Liver (tissue), 9 donors: ENCODE measurements around the gene DIP2A. TPM values are rescaled to one million over a fixed set of nuclear protein-coding genes. Genes with fewer than 3 reads are reported as not detected.

Source experiments
- DNase-seq: peaks from one replicate; pipeline ENCODE4 v3.0.0-alpha.2; 2017; ENCODE audit warnings: low spot score
- H3K27ac ChIP-seq, 2 donors: one replicate each; pipeline ENCODE4 v1.7.0; 2013; ENCODE audit warnings: inconsistent platforms in 2 of 2, low read length in 2 of 2, control low read depth in 1 of 2, low read depth in 1 of 2, mild to moderate bottlenecking in 1 of 2
- H3K27me3 ChIP-seq, 4 donors: one replicate each; pipeline versions ENCODE4 v1.6.1 to v1.7.0; 2013; ENCODE audit warnings: low read length in 3 of 4, inconsistent platforms in 1 of 4, mild to moderate bottlenecking in 1 of 4, moderate library complexity in 1 of 4; ENCODE audit not compliant: control insufficient read depth in 4 of 4, insufficient read depth in 4 of 4
- H3K36me3 ChIP-seq, 4 donors: one replicate each; pipeline versions ENCODE4 v1.6.1 to v1.7.0; 2013; ENCODE audit warnings: low read length in 3 of 4, mild to moderate bottlenecking in 3 of 4, low read depth in 1 of 4, moderate library complexity in 1 of 4; ENCODE audit not compliant: control insufficient read depth in 4 of 4, insufficient read depth in 3 of 4
- H3K4me1 ChIP-seq, 4 donors: one replicate each; pipeline versions ENCODE4 v1.6.1 to v1.7.0; 2013; ENCODE audit warnings: low read length in 3 of 4, mild to moderate bottlenecking in 3 of 4, moderate library complexity in 1 of 4; ENCODE audit not compliant: control insufficient read depth in 4 of 4, insufficient read depth in 4 of 4
- H3K4me3 ChIP-seq, 3 donors: one replicate each; pipeline versions ENCODE4 v1.6.1 to v1.7.0; 2013; ENCODE audit warnings: low read length in 3 of 3, control low read depth in 1 of 3, low read depth in 1 of 3, mild to moderate bottlenecking in 1 of 3
- H3K9ac ChIP-seq, 2 donors: one replicate each; pipeline ENCODE4 v1.7.0; 2013; ENCODE audit warnings: low read length in 2 of 2, mild to moderate bottlenecking in 2 of 2, moderate library complexity in 2 of 2, control low read depth in 1 of 2, low read depth in 1 of 2
- H3K9me3 ChIP-seq, 4 donors: one replicate each; pipeline versions ENCODE4 v1.6.1 to v1.7.0; 2013; ENCODE audit warnings: low read length in 3 of 4; ENCODE audit not compliant: control insufficient read depth in 4 of 4
- ATF3 ChIP-seq: IDR thresholded peaks from 2 replicates; pipeline ENCODE4 v1.6.1; 2016; ENCODE audit warnings: antibody characterized with exemption
- FOXA2 ChIP-seq: IDR thresholded peaks from 2 replicates; pipeline ENCODE4 v1.6.1; 2016; ENCODE audit warnings: antibody characterized with exemption
- GABPA ChIP-seq, 2 donors: IDR thresholded peaks in 1 of 2; conservative IDR thresholded peaks in 1 of 2; 2 replicates each; pipeline ENCODE4 v1.6.1; 2016; ENCODE audit warnings: antibody characterized with exemption in 2 of 2, mild to moderate bottlenecking in 1 of 2, moderate library complexity in 1 of 2
- HNF4A ChIP-seq, 2 donors: conservative IDR thresholded peaks; 2 replicates each; pipeline ENCODE4 v1.6.1; 2016; ENCODE audit warnings: antibody characterized with exemption in 2 of 2, mild to moderate bottlenecking in 2 of 2
- HNF4G ChIP-seq: IDR thresholded peaks from 2 replicates; pipeline ENCODE4 v1.6.1; 2016; ENCODE audit warnings: antibody characterized with exemption
- MAX ChIP-seq: IDR thresholded peaks from 2 replicates; pipeline ENCODE4 v1.6.1; 2016; ENCODE audit warnings: antibody characterized with exemption
- RAD21 ChIP-seq, 2 donors: IDR thresholded peaks; 2 replicates each; pipeline ENCODE4 v1.6.1; 2016; ENCODE audit warnings: antibody characterized with exemption in 2 of 2, mild to moderate bottlenecking in 2 of 2
- REST ChIP-seq: IDR thresholded peaks from 2 replicates; pipeline ENCODE4 v1.6.1; 2016; ENCODE audit warnings: antibody characterized with exemption, mild to moderate bottlenecking
- RXRA ChIP-seq, 2 donors: IDR thresholded peaks; 2 replicates each; pipeline ENCODE4 v1.6.1; 2017 to 2018; ENCODE audit warnings: antibody characterized with exemption in 2 of 2, mild to moderate bottlenecking in 1 of 2
- SP1 ChIP-seq: IDR thresholded peaks from 2 replicates; pipeline ENCODE4 v1.6.1; 2018; ENCODE audit warnings: antibody characterized with exemption, mild to moderate bottlenecking
- TAF1 ChIP-seq: conservative IDR thresholded peaks from 2 replicates; pipeline ENCODE4 v1.6.1; 2016; ENCODE audit warnings: antibody characterized with exemption, mild to moderate bottlenecking
- ZBTB33 ChIP-seq: IDR thresholded peaks from 2 replicates; pipeline ENCODE4 v1.6.1; 2016; ENCODE audit warnings: antibody characterized with exemption
- WGBS: extraction: QIAGEN DNeasy Blood & Tissue Kit; methylation state at CpG from one replicate; pipeline ENCODE4 v1.1.7; 2013; 5-methylcytosine and 5-hydroxymethylcytosine counted together
- polyA plus RNA-seq, 2 donors: library from polyadenylated mRNA; stranded (reverse) in 1 of 2; unstranded in 1 of 2; fragments of 200-250 nt in 1 of 2; fragments of >200 nt in 1 of 2; fragmentation: Nextera tagmentation in 1 of 2; extraction: Ambion mirVana in 1 of 2; gene quantifications; one replicate each; pipeline versions ENCODE4 v1.2.1 to v1.2.3, GENCODE V29; 2013 to 2015
- total RNA-seq, 2 donors: library from RNA; depleted of rRNA; stranded (reverse); fragments of >200 nt; gene quantifications; one replicate each; pipeline ENCODE4 v1.2.3, GENCODE V29; 2014
- TF ChIP-seq, protein P1 (sequence below): fragments of 150-350 bp; IDR thresholded peaks from 2 replicates; pipeline ENCODE4 v1.5.1; 2017; ENCODE audit warnings: improper control_type of control experiment, low read depth, low read length; ENCODE audit not compliant: missing input control
- donor health status: healthy.
- donor health status: healthy.
- donor health status: healthy.
- donor health status: healthy.
- donor health status: healthy.

The DIP2A gene
- total and polyA plus RNA-seq, 4 donors = 3.8 to 21.7 (median 7.5) TPM

GRCh38 chr21:46413365-46413696, 45.4 kb upstream of the DIP2A start:
- no peak overlapping the region for H3K27ac ChIP-seq
- TF ChIP-seq MAX (no peak), SP1 (no peak), ATF3 (no peak), RXRA (IDR thresholded peaks at IDR 0.05) (no peak), HNF4G (no peak), HNF4A (conservative IDR thresholded peaks at IDR 0.05) (no peak), GABPA (IDR thresholded peaks at IDR 0.05 in 1 of 2, conservative IDR thresholded peaks at IDR 0.05 in 1 of 2) (no peak), RAD21 (IDR thresholded peaks at IDR 0.05) (no peak), FOXA2 (no peak), REST (no peak), ZBTB33 (no peak)
- TF ChIP-seq, protein P1, sequence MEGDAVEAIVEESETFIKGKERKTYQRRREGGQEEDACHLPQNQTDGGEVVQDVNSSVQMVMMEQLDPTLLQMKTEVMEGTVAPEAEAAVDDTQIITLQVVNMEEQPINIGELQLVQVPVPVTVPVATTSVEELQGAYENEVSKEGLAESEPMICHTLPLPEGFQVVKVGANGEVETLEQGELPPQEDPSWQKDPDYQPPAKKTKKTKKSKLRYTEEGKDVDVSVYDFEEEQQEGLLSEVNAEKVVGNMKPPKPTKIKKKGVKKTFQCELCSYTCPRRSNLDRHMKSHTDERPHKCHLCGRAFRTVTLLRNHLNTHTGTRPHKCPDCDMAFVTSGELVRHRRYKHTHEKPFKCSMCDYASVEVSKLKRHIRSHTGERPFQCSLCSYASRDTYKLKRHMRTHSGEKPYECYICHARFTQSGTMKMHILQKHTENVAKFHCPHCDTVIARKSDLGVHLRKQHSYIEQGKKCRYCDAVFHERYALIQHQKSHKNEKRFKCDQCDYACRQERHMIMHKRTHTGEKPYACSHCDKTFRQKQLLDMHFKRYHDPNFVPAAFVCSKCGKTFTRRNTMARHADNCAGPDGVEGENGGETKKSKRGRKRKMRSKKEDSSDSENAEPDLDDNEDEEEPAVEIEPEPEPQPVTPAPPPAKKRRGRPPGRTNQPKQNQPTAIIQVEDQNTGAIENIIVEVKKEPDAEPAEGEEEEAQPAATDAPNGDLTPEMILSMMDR = no peak
- H3K27me3 ChIP-seq = no peaks in the 10 kb centered on the region
- no peak for DNase-seq
- H3K4me3 ChIP-seq = no peak overlapping the region
- 94% methylated on average over 9 of the region's 9 CpGs for WGBS
- H3K9me3 ChIP-seq = no peaks in the 10 kb centered on the region
- H3K4me1 ChIP-seq = no peaks in the 10 kb centered on the region
- H3K36me3 ChIP-seq = peaks cover 7 to 24% (median 15%) of the 10 kb centered on the region in 4 donors
- no peak overlapping the region for H3K9ac ChIP-seq

DNA sequence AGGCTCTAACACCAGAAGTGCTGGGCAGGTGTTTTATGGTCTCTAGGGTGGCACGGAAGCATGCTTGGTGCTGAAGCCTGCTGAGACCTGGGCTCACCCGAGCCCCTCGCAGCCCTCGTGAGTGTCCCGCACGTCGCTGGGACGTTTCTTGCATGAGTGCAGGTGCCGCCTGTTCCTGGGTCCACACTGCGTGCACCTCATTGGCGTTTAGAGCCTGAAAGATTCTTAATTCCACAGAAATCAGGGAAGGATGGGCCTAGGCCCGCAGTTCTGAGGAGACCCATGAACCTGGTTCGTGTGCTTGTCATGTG, 43.8 kb upstream of the DIP2A start:
- Histone ChIP-seq H3K36me3 (peaks cover 7 to 27% (median 18%) of the 10 kb centered on the region in 4 donors), H3K4me1 (no peaks in the 10 kb centered on the region), H3K27me3 (no peaks in the 10 kb centered on the region), H3K9me3 (no peaks in the 10 kb centered on the region), H3K4me3 (no peak overlapping the region), H3K9ac (no peak overlapping the region), H3K27ac (no peak overlapping the region)
- DNase-seq = no peak
- WGBS = 98% methylated on average over 13 of the region's 13 CpGs
- TF ChIP-seq GABPA (IDR thresholded peaks at IDR 0.05 in 1 of 2, conservative IDR thresholded peaks at IDR 0.05 in 1 of 2) (no peak), RXRA (IDR thresholded peaks at IDR 0.05) (no peak), HNF4G (no peak), ZBTB33 (no peak), TAF1 (no peak), REST (no peak)
